Stimulated activated CD4-positive, alpha-beta T cell treated with anti-CD3 and anti-CD28 coated beads, Interleukin-2, amount 100 ng/mL, for 4 hours (primary cell): ENCODE results near the gene PLCXD1.
"Not testable (repeated sequence)": the region's sequence is repeated elsewhere in the genome, so short reads cannot be mapped to it uniquely, and the experiment has no call there.

Experiments used
- DNase-seq: peaks from one replicate; pipeline ENCODE4 v3.0.0-alpha.2; 2020; ENCODE audit warnings: low read depth

The PLCXD1 gene

DNA sequence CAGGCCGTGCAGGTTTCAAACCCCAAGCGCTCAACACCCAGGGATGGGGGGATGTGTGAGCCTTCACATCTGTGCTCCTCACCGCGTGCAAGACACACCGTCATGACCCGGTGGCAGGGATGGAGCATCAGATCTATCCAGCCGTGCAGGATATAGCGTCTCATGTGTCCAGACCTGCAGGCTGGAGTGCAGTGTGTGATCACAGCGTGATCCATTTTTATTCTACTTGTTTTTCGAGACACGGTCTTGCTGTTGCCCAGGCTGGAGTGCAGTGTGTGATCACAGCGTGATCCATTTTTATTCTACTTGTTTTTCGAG is 70.1 kb downstream of the PLCXD1 start:
- DNase-seq: not testable (repeated sequence)

DNA sequence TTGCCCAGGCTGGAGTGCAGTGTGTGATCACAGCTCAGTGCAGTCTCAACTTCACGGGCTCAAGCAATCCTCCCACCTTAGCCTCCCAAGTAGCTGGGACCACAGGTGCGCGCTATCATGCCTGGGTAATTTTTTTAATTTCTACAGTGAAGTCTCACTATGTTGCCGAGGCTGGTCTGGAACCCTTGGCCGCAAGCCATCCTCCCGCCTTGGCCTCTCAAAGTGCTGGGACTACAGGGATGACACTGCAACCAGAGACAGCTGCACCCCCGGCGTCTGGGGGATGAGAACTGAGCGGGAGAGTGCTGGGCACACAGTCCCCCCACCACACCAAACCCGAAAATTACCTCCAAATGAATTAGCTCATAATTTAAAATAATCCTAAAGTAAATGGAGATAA is 70.6 kb downstream of the PLCXD1 start:
- DNase-seq: no peak

DNA sequence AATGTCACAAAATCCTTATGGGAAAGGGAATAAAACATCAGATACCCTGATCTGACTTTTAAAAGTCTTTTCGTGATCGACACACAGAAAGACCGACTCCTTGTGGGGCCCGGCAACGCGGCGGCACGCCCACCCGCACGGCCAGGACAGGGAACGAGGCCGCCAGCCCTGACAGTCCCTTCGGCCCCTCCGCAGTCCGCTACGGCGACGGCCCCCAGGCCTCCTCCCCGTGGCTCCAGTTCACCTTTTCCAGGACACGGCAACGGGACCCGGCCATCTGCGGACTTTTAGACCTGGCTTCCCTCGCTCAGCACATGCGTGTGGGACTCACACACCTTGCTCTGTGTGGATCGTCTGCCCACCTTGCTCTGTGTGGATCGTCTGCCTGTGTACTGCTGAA is 71.0 kb downstream of the PLCXD1 start:
- no peak for DNase-seq

DNA sequence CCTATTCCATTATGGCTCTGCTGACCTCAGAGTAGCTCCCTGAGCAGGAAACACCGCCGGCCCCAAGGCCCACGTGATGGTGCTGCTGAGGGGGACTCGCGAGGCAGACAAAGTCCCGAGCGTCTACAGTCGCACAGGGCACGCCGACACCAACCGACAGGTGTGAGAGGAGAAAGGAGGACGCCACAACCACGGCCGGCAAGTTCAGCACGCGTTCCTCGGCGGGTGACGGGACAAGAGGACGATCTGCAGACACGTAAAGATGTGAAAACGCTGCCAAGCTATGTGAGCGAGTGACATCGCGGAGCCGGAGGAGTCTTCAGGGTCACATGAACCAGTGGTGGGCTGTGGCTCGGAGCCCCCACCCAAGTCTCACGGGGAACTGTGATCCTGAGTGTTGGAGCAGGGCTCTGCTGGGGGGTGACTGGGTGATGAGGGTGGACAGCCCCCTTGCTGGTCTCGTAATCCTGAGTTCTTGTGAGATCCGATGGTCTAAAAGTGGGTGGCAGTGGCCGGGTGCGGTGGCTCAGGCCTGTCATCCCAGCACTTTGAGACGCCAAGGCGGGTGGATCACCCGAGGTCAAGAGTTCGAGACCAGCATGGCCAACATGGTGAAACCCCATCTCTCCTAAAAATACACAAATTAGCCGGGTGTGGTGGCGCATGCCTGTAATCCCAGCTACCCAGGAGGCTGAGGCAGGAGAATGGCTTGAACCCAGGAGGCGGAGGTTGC is 71.6 kb downstream of the PLCXD1 start:
- DNase-seq: no peak
